Embryonic facial prominence (tissue), 1 donor: ENCODE data around the gene ATP13A2.
A peak's percentile ranks its signal among the peaks of the same experiment; 100 is the strongest.
"Not testable (repeated sequence)": the region's sequence is repeated elsewhere in the genome, so short reads cannot be mapped to it uniquely, and the experiment has no call there.

Source experiments
- DNase-seq: peaks from one replicate; pipeline ENCODE4 v3.0.0-alpha.2; 2016; ENCODE audit errors: extremely low spot score

Gene ATP13A2

DNA sequence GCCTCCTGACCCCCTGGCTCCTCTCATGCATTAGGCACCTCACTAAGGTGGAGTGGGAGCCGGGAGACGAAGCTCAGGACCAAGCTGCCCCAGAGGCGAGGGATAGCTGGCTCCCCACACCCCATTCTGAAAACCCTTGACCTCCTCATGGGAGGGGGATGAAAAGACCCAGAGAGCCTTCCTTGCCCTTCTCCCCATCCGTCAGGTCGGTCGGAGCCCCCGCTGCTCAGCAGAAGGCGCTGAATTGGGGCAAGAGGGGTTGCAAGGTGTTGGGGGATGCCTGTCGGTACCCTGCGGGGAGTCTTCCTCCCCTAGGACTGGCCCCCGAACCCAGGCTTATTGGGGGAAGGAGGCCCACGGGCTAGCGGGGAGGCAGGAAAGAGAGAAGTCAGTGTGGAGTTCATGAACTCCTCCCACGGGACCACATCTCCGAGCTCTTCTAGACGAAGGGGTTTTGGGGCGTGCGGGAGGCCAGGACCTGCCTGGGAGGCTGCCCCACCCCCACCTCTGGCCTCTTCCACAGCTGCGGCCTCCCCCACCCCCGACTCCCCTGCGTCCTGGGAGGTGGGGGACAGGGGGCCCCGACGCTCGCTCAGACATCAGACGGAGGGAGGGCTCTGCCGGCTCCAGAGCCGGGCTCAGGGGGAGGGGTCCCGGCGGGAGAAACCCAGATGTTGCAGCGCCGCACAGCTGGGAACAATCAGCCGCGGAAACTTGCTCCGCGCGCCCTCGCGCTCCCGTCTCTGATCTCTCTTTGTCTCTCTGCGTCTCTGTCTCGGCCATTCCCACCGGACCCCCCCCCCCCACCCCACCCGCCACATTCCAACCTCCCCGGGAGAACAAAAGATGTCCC is 32.0 kb downstream of the ATP13A2 start:
- DNase-seq, result peak; percentile 45

DNA sequence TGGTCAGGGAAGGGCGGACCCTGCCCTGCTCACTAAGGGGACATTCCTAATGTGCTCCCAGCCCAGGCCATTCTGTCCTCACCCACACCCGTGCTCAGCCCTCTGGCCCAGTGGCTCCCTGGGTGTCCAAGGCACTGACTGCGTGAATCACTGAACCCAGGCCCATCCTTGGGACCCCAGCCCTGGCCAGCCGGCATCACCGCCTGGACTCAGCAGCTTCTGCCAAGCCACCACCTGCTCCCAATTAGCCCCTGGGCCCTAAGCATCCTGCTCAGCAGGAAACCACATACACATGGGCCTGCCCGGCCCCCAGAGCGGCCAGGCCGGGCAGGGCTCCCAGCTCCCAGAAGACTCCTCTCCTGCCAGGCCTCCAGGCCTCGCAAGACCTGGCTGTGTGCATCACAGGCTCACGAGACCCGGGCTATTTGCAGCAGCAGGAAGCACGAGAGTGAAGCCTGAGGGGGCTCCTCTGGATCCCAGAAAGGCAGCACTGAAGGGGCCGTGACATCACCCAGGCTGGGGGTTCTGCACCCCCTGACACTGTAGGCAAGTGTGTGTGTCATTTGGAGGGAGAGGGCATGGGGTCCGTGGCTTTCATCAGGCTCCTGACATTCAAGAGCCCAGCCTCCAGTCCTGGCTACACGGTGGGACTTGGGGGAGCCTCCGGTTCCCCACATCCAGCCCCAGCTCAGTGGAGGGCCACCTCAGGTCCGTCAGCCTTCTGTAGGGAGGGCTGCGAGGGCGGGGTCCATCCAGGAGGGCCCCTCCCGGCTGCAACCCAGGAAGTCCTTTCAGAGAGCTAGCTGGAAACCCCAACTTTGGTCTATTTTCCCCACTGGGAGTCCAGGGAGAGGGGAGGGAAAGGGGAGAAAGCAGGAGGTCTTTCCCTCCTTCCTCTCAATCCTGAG is 32.9 kb downstream of the ATP13A2 start:
- DNase-seq, result no peak

DNA sequence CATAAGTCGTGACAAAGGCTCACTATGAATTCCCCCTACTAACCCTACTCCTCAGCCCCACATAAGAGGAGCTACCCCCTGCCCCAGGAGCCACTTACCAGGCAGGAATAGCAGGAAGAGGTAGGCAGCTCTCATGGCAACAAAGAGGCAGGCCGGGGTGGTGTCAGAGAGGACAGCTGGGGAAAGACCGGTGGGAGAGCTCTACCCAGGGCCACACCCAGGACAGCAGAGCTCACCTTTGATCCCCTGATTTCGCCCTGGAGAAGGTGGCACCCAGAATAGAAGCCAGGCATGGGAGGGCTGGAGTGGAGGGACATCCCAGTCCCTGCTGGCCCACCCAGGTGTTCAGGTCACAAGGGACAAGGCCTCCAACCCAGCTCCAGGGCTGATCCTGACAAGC is 33.6 kb downstream of the ATP13A2 start:
- no peak for DNase-seq

DNA sequence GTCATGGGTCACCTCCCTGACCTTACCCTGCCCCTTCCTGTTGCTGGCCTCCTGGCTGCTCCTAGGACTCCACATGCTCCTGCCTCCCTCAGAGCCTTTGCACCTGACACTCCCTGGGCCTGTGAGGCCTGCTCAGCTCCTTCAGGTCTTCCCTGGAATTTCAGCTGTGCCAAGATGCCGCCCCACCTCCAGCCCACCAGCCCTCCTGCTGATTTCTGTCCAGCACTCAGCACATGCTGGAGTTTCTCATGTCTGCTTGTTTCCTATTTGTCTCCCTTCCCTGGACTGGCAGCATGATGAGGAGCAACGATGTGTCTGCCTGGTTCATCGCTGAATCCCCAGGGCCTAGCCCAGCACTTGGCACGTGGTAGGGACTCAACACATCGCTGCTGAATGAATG is 34.4 kb downstream of the ATP13A2 start:
- no peak for DNase-seq

DNA sequence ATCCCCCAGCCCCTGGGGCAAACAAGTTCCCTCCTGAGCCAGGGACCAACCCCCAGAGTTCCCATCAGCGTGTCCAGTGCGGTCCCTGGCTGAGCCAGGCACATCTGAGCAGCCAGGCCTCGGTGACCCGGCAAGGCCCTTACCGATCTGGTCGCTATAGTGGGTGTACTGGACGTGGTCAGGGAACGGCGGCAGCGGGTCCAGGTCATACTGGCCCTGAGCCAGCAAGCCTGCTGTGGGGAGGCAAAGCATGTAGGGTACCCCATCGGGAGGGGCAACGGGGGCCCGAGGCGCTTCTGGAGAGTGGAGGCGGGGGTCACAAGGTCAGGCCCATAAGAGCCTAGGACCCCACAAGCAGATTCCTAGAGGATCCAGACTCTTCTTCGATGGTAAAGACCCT is 34.8 kb downstream of the ATP13A2 start:
- no peak for DNase-seq

DNA sequence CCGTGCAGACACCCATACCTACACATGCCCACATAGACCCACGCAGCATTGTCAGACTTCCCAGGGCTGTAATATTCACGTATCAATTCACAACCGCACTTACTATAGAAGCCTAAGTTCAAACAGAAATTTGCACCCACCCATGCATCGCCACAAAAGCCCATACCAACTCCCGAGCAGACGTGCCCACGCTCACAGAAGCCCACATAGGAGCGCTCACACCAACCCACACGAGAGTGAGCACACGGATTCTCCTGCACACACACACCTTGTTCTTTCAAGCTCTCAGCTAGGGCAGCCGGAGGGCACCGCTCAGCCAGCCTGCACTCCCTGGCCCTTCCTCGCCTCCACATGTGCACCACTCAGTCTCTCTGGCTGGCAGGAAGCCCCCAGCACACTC is 35.9 kb downstream of the ATP13A2 start:
- DNase-seq, result no peak

DNA sequence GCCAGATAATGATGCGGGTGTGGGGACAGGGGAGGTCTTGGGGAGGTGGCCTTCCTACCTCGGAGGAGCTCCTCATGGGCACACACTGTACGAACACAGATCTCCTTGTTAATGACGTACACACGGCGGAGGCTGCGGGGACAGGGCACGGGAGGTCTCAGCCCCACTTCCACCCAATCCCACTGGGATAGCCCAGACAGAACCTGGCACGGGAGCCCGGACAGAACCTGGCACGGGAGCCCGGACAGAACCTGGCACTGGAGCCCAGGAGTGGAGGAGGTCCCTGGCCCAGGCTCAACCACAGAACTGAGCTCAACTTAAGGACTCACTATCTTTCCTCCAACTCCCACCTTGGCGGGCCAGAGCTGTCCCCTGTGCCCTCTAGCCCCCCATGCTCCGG is 36.5 kb downstream of the ATP13A2 start:
- DNase-seq, result no peak

DNA sequence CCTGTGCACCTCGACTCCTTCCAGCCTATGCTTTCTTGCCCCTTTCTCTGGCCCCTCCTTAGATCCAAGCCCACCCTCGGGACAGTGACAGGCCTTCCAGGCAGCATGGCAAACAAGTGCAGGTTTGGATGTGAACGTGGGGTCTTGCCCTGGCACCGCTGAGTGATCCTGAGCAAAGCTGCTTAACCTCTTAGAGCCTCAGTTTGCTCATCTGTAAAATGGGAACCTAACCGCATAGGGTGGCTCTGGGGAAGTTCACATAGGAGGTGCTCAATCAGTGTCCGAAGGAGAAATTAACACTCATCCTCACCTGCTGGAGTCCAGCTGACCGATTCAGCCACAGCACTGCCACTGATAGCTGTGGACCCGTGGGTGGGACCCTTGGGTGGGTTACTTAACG is 38.5 kb downstream of the ATP13A2 start:
- DNase-seq, result no peak

DNA sequence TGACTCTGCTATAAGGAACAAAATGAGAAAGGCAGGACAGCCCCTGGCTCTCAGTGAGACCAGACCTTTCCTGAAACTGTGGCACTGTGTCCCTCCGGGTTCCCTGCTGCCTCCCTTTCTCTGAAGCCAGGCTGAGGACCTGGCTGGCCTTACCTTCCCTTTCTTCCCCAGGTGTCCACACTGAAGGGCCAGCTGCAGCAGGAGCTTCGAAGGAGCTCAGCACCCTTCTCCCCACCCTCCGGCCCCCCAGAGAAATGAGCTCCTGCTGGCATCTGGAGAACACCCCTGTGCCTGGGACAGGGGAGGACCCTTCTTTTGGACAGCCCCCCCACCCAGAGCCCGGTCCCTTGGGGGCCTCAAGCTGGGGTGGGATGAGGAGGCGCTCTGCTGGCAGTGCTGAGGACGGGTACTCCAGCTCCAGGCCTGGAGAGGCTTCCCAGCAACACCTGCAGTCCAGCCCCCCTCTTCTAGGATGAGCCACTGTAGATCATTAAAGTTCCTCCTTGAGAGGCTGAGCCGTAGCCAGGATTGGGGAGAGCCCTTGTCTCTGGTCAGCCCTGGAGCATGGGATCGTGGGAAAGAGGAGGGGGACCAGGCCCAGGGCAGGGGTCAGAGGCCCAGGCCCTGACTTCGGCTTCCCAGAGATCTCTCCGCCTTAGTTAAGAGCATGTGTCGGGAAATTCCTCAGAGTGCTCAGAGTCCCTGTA is 39.4 kb downstream of the ATP13A2 start:
- no peak for DNase-seq

DNA sequence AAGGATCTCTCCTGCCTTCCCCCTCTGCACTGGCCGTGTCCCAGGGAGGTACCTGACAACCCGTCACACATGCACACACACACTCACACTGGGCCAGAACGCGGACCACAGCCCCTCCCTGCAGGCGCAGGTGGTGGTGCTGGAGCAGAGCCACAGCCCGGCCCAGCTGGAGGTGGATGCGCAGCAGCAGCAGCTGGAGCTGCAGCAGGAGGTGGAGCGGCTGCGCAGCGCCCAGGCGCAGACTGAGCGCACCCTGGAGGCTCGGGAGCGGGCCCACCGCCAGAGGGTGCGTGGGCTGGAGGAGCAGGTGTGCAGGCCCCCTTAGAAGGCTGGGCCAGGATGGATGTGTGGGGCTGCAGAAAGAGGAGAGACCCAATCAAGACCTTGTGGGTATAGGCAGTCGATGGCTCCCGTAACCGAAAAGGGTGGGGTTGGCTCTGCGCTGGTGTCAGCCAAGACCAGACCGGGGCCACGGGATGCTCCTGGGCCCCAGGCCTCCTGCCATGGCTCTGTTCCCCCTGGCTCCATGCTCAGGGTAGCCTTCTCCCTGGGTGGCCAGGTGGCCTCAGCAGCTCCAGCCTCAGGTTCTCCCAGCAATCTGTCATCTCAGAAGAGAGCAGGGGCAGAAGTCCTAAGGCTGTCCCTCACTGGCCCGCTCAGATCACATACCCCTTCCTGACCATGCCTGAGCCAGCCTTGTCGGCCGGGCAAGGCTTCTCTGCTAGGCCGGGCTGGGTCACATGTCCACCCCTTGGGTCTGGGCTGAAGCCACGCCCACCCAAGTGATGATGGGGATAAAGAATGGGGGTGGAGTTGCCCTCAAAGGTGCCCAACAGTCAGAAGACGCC is 40.2 kb downstream of the ATP13A2 start:
- DNase-seq, result no peak

DNA sequence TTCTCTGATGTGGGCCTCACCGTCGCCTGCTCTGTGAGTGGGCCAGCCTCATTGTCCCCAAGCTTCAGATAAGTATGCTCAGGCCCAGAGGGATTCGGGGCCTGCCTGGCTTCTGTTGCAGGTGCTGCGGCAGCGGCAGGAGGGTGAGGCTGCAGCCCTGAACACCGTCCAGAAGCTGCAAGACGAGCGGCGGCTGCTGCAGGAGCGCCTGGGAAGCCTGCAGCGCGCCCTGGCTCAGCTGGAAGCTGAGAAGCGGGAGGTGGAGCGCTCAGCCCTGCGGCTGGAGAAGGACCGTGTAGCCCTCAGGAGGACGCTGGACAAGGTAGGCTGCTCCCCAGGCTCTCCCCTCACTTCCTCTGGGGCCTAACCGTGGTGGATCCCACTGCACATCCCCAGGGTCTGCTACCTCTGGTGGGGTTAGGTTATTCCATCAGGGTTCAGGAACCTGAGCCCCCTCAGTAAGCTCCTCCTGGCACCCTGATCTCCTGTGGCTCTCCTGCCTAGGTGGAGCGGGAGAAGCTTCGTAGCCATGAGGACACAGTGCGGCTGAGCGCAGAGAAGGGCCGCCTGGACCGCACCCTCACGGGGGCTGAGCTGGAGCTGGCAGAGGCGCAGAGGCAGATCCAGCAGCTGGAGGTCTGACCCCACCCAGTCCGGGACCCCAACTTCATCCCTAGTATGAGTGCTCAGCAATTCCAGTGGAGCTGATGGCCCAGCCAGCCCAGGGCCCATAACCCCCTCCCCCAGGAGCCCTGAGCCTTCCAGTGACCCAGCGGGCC is 41.4 kb downstream of the ATP13A2 start:
- no peak for DNase-seq

DNA sequence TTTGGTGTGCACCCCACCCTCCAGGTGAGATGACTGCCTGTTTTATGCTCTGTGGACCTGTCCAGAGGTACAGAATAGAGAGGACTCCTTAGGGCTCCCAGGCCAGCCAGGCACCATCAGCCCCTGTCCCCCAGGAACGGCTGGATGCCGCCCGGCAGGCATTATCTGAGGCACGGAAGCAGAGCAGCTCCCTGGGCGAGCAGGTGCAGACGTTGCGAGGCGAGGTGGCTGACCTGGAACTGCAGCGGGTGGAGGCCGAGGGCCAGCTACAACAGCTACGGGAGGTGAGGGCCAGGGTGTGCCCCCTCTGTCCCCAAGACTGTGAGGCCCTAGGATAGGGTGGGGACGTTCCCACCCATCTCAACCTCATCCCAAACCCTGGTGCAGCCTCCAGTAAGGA is 42.1 kb downstream of the ATP13A2 start:
- DNase-seq, result no peak

DNA sequence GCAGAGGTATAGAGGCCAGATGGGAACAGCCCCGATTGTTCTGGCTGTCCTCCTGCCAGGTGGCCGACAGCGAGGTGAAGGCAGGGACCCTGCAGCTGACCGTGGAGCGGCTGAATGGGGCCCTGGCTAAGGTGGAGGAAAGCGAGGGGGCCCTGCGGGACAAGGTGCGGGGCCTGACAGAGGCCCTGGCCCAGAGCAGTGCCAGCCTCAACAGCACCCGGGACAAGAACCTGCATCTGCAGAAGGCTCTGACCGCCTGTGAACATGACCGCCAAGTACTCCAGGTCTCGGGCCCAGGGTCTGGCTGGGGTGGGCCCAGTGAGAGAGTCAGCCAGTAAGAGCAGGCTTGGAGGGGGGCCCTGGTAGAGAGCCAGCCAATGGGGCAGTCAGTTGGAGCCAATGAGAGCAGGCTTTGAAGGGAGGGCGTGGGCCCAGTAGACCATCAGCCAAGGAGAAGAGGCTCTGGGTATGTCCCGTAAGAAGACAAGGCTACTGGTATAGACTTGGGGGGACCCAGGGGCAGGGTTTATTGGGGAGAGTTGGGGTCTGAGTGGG is 42.6 kb downstream of the ATP13A2 start:
- DNase-seq, result no peak

DNA sequence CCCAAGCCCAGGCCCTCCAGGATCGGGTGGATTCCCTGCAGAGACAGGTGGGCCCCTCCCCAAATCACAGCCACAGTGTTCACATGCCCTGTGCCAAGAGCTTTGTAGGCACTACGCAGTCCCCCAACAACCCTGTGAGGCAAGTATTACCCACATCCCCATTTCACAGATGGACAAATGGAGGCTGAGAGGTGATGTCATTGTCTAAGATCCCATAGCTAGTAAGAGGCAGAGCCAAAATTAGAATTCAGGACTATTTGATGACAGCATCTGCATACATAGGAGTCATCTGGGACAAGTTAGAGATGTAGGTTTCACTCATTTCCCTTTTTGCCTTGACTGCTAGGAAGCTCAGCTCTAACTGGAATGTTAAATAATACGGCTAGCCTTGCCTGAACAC is 43.4 kb downstream of the ATP13A2 start:
- no peak for DNase-seq

DNA sequence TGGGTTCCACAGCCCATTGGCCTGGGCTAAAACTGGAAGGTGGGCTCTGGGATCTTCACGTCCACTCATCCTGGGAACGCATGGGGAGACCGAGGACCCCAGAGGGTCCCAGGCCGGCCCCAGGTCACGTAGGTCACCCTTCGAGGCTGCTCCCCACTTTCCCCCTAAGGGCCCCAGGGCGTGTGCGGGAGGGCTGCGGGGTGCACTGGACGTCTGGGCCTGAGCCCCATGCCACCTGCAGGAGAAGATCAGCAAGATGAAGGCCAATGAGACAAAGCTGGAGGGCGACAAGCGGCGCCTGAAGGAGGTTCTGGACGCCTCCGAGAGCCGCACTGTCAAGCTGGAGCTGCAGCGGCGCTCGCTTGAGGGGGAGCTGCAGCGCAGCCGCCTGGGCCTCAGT is 43.8 kb downstream of the ATP13A2 start:
- DNase-seq, result no peak

DNA sequence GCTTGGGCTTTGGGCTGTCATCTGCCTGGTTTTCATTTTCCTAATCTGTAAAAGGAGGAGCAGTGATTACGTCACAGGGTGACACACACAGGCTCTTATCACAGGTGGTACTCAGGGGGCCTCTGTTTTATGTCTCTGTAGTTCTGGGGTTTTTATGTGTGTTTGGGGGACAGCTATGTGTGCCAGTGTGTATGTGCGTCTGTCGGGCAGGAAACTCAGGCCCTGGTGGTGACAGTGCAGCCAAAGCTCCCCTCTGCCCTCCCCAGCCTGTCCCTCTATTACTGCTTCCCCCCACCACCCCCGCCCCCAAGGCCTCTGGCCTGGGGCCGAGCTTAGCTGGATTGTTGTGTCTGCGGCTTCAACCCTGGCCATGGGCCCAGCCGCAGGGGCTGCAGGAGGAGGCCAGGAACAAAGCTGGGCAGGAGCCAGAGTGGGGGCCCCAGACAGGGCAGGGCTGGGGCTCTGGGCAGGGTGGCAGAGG is 44.6 kb downstream of the ATP13A2 start:
- DNase-seq, result no peak

DNA sequence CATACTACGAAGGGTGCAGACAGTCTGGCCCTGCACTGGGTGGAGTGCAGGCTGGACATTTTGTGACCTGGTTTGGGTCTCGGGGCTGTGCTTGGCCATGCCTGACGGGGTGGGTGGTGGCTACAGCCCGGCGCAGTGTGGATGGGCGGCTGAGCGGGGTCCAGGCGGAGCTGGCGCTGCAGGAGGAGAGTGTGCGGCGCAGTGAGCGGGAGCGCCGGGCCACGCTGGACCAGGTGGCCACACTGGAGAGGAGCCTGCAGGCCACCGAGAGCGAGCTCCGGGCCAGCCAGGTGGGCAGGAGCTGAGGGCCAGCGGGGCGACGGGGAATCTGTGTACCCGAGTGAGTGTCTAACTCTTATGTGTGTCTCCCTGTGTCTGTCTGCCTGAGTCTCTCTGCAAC is 45.4 kb downstream of the ATP13A2 start:
- DNase-seq, result no peak

DNA sequence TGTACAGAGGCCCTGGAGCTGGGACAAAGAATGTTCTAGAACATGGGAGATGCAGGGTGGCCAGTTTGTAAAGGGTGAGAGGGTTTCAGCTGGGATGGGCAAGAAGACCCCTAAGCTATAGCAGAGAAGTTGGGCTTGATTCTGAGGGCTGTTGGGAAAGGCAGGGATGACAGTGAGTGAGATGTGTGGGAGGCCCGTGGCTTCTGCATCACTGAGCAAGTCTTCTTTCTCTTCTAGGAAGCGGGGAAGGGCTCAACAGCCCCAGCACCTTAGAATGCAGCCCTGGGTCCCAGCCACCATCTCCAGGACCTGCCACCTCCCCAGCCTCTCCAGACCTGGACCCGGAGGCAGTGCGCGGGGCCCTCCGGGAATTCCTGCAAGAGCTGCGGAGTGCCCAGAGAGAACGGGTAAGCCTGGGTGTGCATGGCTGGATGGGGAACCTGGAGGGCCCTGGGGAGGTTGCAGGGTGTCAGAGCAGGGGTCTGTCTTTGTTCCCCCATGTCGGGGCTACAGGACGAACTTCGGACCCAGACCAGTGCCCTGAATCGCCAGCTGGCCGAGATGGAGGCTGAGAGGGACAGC is 46.2 kb downstream of the ATP13A2 start:
- DNase-seq, result no peak

DNA sequence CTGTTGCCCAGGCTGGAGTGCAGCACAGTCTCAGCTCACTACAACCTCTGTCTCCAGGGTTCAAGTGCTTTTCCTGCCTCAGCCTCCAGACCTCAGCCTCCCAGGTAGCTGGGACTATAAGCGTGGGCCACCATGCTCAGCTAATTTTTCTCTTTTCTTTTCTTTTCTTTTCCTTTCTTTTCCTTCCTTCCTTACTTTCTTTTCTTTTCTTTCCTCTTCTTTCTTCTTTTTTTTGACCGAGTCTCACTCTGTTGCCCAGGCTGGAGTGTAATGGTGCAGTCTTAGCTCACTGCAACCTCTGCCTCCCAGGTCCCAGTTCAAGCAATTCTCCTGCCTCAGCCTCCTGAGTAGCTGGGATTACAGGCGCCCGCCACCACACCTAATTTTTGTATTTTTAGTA is 47.6 kb downstream of the ATP13A2 start:
- DNase-seq, result not testable (repeated sequence)
